K562 (cell line): ENCODE data around the gene TNNI2. TPM values are rescaled to one million over a fixed set of nuclear protein-coding genes. Genes with fewer than 3 reads are reported as not detected.

ENCODE experiments used
- ATAC-seq: fragments of 200-7000 bp; cut with Tn5 transposase; 3 replicates; pipeline ENCODE4 v1.9.1; 2020; ENCODE audit warnings: moderate library complexity
- BruUV-seq: library from RNA; stranded (reverse); fragments of 400-500 nt; replicated peaks from 2 replicates; lab custom pipeline; 2021; lab: Mats Ljungman, UMichigan
- CTCF ChIA-PET: fragments of 300-600 bp; formaldehyde crosslinking; extraction: SDS; loops from one replicate; lab custom pipeline; 2021; ENCODE audit warnings: low intra/inter-chr PET ratio; lab: Yijun Ruan, JAX
- POLR2A ChIA-PET: fragments of 300-600, 350-650 bp; sonication (Branson Sonifier 250); formaldehyde crosslinking; extraction: SDS; loops from one replicate; lab custom pipeline; 2021; ENCODE audit warnings: antibody characterized with exemption, inconsistent platforms; lab: Yijun Ruan, JAX
- DNase-seq, 4 experiments: peaks; one replicate each; pipeline versions ENCODE4 v3.0.0 to v3.0.0-alpha.2; 2011 to 2018; ENCODE audit warnings: low spot score in 3 of 4, mixed read lengths in 3 of 4; ENCODE audit errors: extremely low read depth in 1 of 4
- FAIRE-seq: peaks from 2 replicates; lab custom pipeline; 2011; peaks lifted over from hg19 to GRCh38; lab: Jason Lieb, UNC
- H2AFZ ChIP-seq: 2 replicates; pipeline ENCODE4 v1.6.0; 2011; ENCODE audit warnings: low read depth, low read length, control low read depth, inconsistent platforms
- H3K27ac ChIP-seq: fragments of 200-600 bp; 3 replicates; pipeline ENCODE4 v1.8.0; 2011; ENCODE audit warnings: low read depth, mild to moderate bottlenecking, control low read depth, inconsistent platforms, low read length, moderate library complexity, mixed read lengths; ENCODE audit errors: extremely low read depth
- H3K27me3 ChIP-seq, 2 experiments: fragments of 300-600 bp in 1 of 2; 2 replicates in 1 of 2; 3 replicates in 1 of 2; pipeline versions ENCODE4 v1.6.0 to v1.8.0; 2011; ENCODE audit warnings: inconsistent platforms in 2 of 2, low read length in 2 of 2, mild to moderate bottlenecking in 1 of 2, mixed read lengths in 1 of 2, moderate library complexity in 1 of 2; ENCODE audit not compliant: control insufficient read depth in 2 of 2, insufficient read depth in 2 of 2
- H3K36me3 ChIP-seq: fragments of 300-600 bp; 3 replicates; pipeline ENCODE4 v1.8.0; 2011; ENCODE audit warnings: mild to moderate bottlenecking, low read length, inconsistent platforms; ENCODE audit not compliant: control insufficient read depth, insufficient read depth
- H3K4me1 ChIP-seq, 2 experiments: fragments of 200-600 bp in 1 of 2; replicated peaks in 1 of 2; 2 replicates in 1 of 2; 3 replicates in 1 of 2; pipeline versions ENCODE4 v1.5.1 to v1.8.0; 2011; ENCODE audit warnings: inconsistent platforms in 2 of 2, low read length in 2 of 2, mild to moderate bottlenecking in 1 of 2, mixed read lengths in 1 of 2, moderate library complexity in 1 of 2; ENCODE audit not compliant: control insufficient read depth in 2 of 2, insufficient read depth in 2 of 2
- H3K4me2 ChIP-seq: 2 replicates; pipeline ENCODE4 v1.6.1; 2011; ENCODE audit warnings: low read length, control low read depth, inconsistent platforms, mixed read lengths; ENCODE audit not compliant: insufficient read depth
- H3K4me3 ChIP-seq: fragments of 200-600 bp; sonication (generic), shearing (Covaris generic); 2 replicates; pipeline ENCODE4 v1.5.1; 2016; ENCODE audit warnings: control low read depth, inconsistent platforms
- H3K79me2 ChIP-seq: fragments of 200-600 bp; 3 replicates; pipeline ENCODE4 v1.8.0; 2011; ENCODE audit warnings: low read length, inconsistent platforms; ENCODE audit not compliant: control insufficient read depth, insufficient read depth
- H3K9ac ChIP-seq, 2 experiments: 2 replicates each; pipeline versions ENCODE4 v1.6.0 to v1.6.1; 2011; ENCODE audit warnings: low read depth in 2 of 2, low read length in 2 of 2, control low read depth in 1 of 2, inconsistent platforms in 1 of 2, mild to moderate bottlenecking in 1 of 2, mixed read lengths in 1 of 2; ENCODE audit not compliant: insufficient read depth in 1 of 2
- H3K9me1 ChIP-seq: one replicate; pipeline ENCODE4 v1.6.0; 2011; ENCODE audit warnings: inconsistent platforms, mild to moderate bottlenecking, low read length, moderate library complexity; ENCODE audit not compliant: control insufficient read depth, insufficient read depth
- H3K9me3 ChIP-seq: replicated peaks from 2 replicates; pipeline ENCODE4 v1.5.1; 2011; ENCODE audit warnings: low read depth, low read length, inconsistent platforms; ENCODE audit not compliant: control insufficient read depth, insufficient read depth
- H4K20me1 ChIP-seq: replicated peaks from 2 replicates; pipeline ENCODE4 v1.6.1; 2011; ENCODE audit warnings: low read length, inconsistent platforms, mixed read lengths; ENCODE audit not compliant: control insufficient read depth, insufficient read depth
- EHMT2 ChIP-seq: fragments of 450-650 bp; IDR thresholded peaks from 2 replicates; pipeline ENCODE4 v1.6.1; 2018; ENCODE audit warnings: antibody characterized with exemption
- FUS ChIP-seq: fragments of 200-400 bp; formaldehyde crosslinking; optimal IDR thresholded peaks from 2 replicates; pipeline ENCODE3; 2017; ENCODE audit warnings: low read depth, low read length
- GABPA ChIP-seq: fragments of 200-800 bp; sonication (Bioruptor generic); conservative IDR thresholded peaks from 2 replicates; pipeline ENCODE4 v1.6.1; 2016; ENCODE audit warnings: low read depth, missing genetic modification characterization, missing compliant biosample characterization
- HDAC8 ChIP-seq: fragments of 450-650 bp; IDR thresholded peaks from 2 replicates; pipeline ENCODE4 v1.6.1; 2016; ENCODE audit warnings: mild to moderate bottlenecking, missing genetic modification characterization, moderate library complexity, missing compliant biosample characterization
- MEF2A ChIP-seq: IDR thresholded peaks from 2 replicates; pipeline ENCODE4 v1.6.1; 2011; ENCODE audit warnings: low read depth, mild to moderate bottlenecking, low read length, moderate library complexity; ENCODE audit not compliant: control insufficient read depth
- PHTF2 ChIP-seq: fragments of 250-450 bp; sonication (Bioruptor Pico); IDR thresholded peaks from 2 replicates; pipeline ENCODE4 v1.5.0; 2021; ENCODE audit warnings: mild to moderate bottlenecking
- SREBF1 ChIP-seq: fragments of 150-350 bp; IDR thresholded peaks from 2 replicates; pipeline ENCODE4 v1.6.1; 2014; ENCODE audit warnings: antibody characterized with exemption, low read depth, low read length, borderline replicate concordance
- TARDBP ChIP-seq: fragments of 450-650 bp; IDR thresholded peaks from 2 replicates; pipeline ENCODE4 v1.6.1; 2016
- TEAD1 ChIP-seq, 2 experiments: fragments of 450-650 bp in 1 of 2; sonication (generic) in 1 of 2; formaldehyde crosslinking; IDR thresholded peaks; 2 replicates each; pipeline versions ENCODE4 v1.4.0 to v1.8.0; 2020 to 2022; ENCODE audit warnings: mild to moderate bottlenecking in 2 of 2, missing genetic modification reagents in 1 of 2
- ZNF778 ChIP-seq: fragments of 450-650 bp; formaldehyde crosslinking; IDR thresholded peaks from 2 replicates; pipeline ENCODE4 v1.4.0; 2020; ENCODE audit warnings: mild to moderate bottlenecking, moderate library complexity
- WGBS: fragments of 100-300 bp; shearing (Covaris generic); methylation state at CpG from one replicate; pipeline ENCODE4 v1.1.6; 2016; ENCODE audit warnings: low coverage, mixed read lengths; ENCODE audit not compliant: insufficient coverage; ENCODE audit errors: missing lambda C conversion rate; 5-methylcytosine and 5-hydroxymethylcytosine counted together
- in situ Hi-C: fragments of 300-500 bp; cut with MboI; formaldehyde crosslinking; loops from 4 replicates; pipeline ENCODE4 v1.15.0; 2018; ENCODE audit warnings: inconsistent platforms, mixed read lengths
- intact Hi-C: fragments of 100-400 bp; cut with micrococcal nuclease; formaldehyde crosslinking; loops from 2 replicates; pipeline ENCODE4 v1.14.2; 2022
- polyA plus RNA-seq, 8 experiments: library from polyadenylated mRNA; depleted of rRNA in 4 of 8; stranded (reverse) in 5 of 8; unstranded in 3 of 8; fragments of >200 nt; fragmentation: Nextera tagmentation in 2 of 8; fragmentation: Illumina TruSeq in 1 of 8; extraction: Ambion mirVana in 2 of 8; extraction: Trizol in 1 of 8; gene quantifications; 2 replicates each; pipeline versions ENCODE4 v1.2.1 to v1.2.3, GENCODE V29; 2011 to 2014; ENCODE audit warnings: inconsistent platforms in 1 of 8, missing spikeins in 1 of 8
- total RNA-seq, 7 experiments: library from RNA; depleted of rRNA in 6 of 7; stranded (reverse); fragments of >200 nt in 6 of 7; fragmentation: Illumina TruSeq in 2 of 7; extraction: Trizol in 2 of 7; gene quantifications; 2 replicates each; pipeline versions ENCODE4 v1.2.1 to v1.2.3, GENCODE V29; 2011 to 2021; ENCODE audit warnings: low replicate concordance in 1 of 7
- TF ChIP-seq, protein P1 (sequence below): fragments of 450-650 bp; IDR thresholded peaks from 2 replicates; pipeline ENCODE4 v1.6.1; 2017; ENCODE audit warnings: mild to moderate bottlenecking, moderate library complexity

TNNI2 gene
- total and polyA plus RNA-seq, 9 of the 15 experiments (the other 6 are each of a cell fraction or from before 2014, with no cell fraction given) = not detected

DNA sequence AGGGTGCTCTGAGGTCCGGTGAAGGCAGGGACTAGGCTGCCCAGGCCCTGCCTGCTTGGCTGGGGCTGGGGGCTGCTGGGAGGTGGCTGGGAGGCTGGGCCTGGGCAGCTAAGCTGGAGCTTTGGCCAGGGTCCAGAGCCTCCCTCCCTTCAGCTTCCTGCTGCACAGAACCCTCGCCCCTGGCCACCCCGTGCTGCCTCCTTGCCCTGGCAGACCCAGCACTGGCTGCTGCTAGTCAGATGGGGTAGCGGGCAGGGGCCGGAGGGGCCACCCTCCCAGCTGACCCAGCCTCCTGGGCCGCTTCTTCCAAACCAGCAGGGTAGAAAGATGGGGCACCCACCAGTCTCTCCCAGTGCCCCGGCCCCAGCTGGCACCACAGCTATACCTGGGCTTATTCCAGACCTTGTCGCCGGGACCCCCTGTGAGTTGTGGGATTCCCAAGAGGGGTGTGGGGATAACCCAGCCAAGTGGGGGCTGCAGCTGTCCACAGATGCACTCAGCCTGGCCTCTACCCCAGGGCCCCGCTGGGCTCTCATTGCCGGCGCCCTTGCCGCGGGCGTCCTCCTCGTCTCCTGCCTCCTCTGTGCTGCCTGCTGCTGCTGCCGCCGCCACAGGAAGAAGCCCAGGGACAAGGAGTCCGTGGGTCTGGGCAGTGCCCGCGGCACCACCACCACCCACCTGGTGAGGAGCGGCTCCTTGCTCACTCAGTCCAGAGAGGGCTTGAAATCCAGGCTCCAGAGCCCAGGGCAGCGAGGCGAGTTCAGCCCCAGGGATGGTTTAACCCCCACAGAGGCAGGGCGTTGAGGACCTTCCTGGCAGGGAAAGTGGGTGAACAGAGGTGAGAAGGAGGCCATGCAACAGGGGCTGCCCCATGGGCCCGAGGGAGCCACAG is 3.8 kb upstream of the TNNI2 start, which contains the start of gene SYT8:
TSS of gene SYT8 (plus strand) at position 212 of the 892 bp plus-strand sequence. CDS start at position 328, 116 bp downstream.
- ChIA-PET CTCF (interaction anchor here (0.7 to 5.3 kb wide), 2 partner anchors 141 to 142 kb away, joined by 3 to 77 read pairs; no protein-coding TSS in a partner anchor), POLR2A (interaction anchor here (0.6 to 2.0 kb wide), 3 partner anchors 15 to 182 kb away, joined by 3 to 5 read pairs (median 3); no protein-coding TSS in a partner anchor)
- Histone ChIP-seq H2AFZ (no peak within 1 kb of the TSS), H3K4me1 (peaks cover 0 to 54% of the 10 kb centered on the region in 2 experiments; a peak in 2 of 5 replicates), H3K4me2 (no peak within 1 kb of the TSS), H3K27ac (no peak within 1 kb of the TSS), H3K9me1 (no peaks in the 10 kb centered on the region), H4K20me1 (peaks cover 19% of the 10 kb centered on the region), H3K4me3 (no peak within 1 kb of the TSS), H3K27me3 (peaks cover 3 to 52% of the 10 kb centered on the region in 2 experiments; a peak in 4 of 5 replicates), H3K36me3 (no peaks in the 10 kb centered on the region), H3K9ac (no peak within 1 kb of the TSS), H3K9me3 (no peaks in the 10 kb centered on the region), H3K79me2 (no peaks in the 10 kb centered on the region)
- ATAC-seq = no peak
- BruUV-seq = no TSS peak
- in situ Hi-C loops (no loop called here), intact Hi-C loops (no loop called here)
- WGBS = 4% methylated on average over 26 of the region's 26 CpGs
- no peak for DNase-seq
- FAIRE-seq = no peak
- TF ChIP-seq HDAC8 (tag) (no peak), EHMT2 (no peak), ZNF778 (CRISPR knock-in tag) (no peak), TARDBP (no peak), MEF2A (no peak), TEAD1 (CRISPR knock-in tag; IDR thresholded peaks at IDR 0.05) (no peak), FUS (no peak), SREBF1 (no peak), GABPA (tag) (no peak), PHTF2 (CRISPR knock-in tag) (no peak)
- TF ChIP-seq, protein P1, sequence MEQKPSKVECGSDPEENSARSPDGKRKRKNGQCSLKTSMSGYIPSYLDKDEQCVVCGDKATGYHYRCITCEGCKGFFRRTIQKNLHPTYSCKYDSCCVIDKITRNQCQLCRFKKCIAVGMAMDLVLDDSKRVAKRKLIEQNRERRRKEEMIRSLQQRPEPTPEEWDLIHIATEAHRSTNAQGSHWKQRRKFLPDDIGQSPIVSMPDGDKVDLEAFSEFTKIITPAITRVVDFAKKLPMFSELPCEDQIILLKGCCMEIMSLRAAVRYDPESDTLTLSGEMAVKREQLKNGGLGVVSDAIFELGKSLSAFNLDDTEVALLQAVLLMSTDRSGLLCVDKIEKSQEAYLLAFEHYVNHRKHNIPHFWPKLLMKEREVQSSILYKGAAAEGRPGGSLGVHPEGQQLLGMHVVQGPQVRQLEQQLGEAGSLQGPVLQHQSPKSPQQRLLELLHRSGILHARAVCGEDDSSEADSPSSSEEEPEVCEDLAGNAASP = no peak
